SK-N-SH (cell line): Measurements from ENCODE around the gene SLC16A12. TPM values are rescaled to one million over a fixed set of nuclear protein-coding genes. Genes with fewer than 3 reads are reported as not detected.

Experiments
- CTCF ChIA-PET: fragments of 300-600, 350-600 bp; formaldehyde crosslinking; extraction: SDS; loops from one replicate; lab custom pipeline; 2021; lab: Yijun Ruan, JAX
- POLR2A ChIA-PET: fragments of 350-600 bp; sonication (Branson Sonifier 250); formaldehyde crosslinking; extraction: SDS; loops from one replicate; lab custom pipeline; 2020; ENCODE audit warnings: antibody characterized with exemption, inconsistent platforms; lab: Yijun Ruan, JAX
- DNase-seq: peaks from one replicate; pipeline ENCODE4 v3.0.0; 2012
- H2AFZ ChIP-seq: fragments of 200-600 bp; sonication (generic); 2 replicates; pipeline ENCODE4 v1.8.1; 2016; ENCODE audit warnings: antibody characterized with exemption, mild to moderate bottlenecking, low read depth
- H3F3A ChIP-seq: fragments of 200-600 bp; sonication (generic); replicated peaks from 2 replicates; pipeline ENCODE3; 2016; ENCODE audit warnings: antibody characterized with exemption, mild to moderate bottlenecking; ENCODE audit not compliant: insufficient read depth
- H3K27ac ChIP-seq, 2 experiments: fragments of 200-500 bp in 1 of 2; fragments of 200-600 bp in 1 of 2; sonication (Bioruptor generic) in 1 of 2; sonication (generic), shearing (Covaris generic) in 1 of 2; 2 replicates each; pipeline versions ENCODE4 v1.5.1 to v1.6.1; 2014 to 2016; ENCODE audit warnings: low read depth in 2 of 2, inconsistent platforms in 1 of 2, low read length in 1 of 2, mild to moderate bottlenecking in 1 of 2, mixed read lengths in 1 of 2
- H3K27me3 ChIP-seq: fragments of 200-600 bp; sonication (generic), shearing (Covaris generic); 2 replicates; pipeline ENCODE4 v1.6.1; 2016; ENCODE audit warnings: mixed run types; ENCODE audit not compliant: insufficient read depth
- H3K36me3 ChIP-seq, 2 experiments: fragments of 200-500 bp in 1 of 2; fragments of 200-600 bp in 1 of 2; sonication (Bioruptor generic) in 1 of 2; sonication (generic) in 1 of 2; replicated peaks in 1 of 2; 2 replicates each; pipeline versions ENCODE3 to v1.5.1; 2014 to 2016; ENCODE audit warnings: low read length in 1 of 2, mild to moderate bottlenecking in 1 of 2; ENCODE audit not compliant: insufficient read depth in 2 of 2, control insufficient read depth in 1 of 2
- H3K4me1 ChIP-seq, 2 experiments: fragments of 200-500 bp in 1 of 2; fragments of 200-600 bp in 1 of 2; sonication (Bioruptor generic) in 1 of 2; sonication (generic), shearing (Covaris generic) in 1 of 2; 2 replicates each; pipeline versions ENCODE4 v1.5.1 to v1.6.1; 2014 to 2016; ENCODE audit warnings: low read depth in 1 of 2, low read length in 1 of 2, mixed run types in 1 of 2; ENCODE audit not compliant: insufficient read depth in 2 of 2, control insufficient read depth in 1 of 2
- H3K4me2 ChIP-seq: fragments of 200-600 bp; sonication (generic), shearing (Covaris generic); 2 replicates; pipeline ENCODE4 v1.6.1; 2017; ENCODE audit warnings: mixed run types
- H3K4me3 ChIP-seq, 2 experiments: fragments of 200-500 bp in 1 of 2; fragments of 200-600 bp in 1 of 2; sonication (Bioruptor generic) in 1 of 2; sonication (generic), shearing (Covaris generic) in 1 of 2; 2 replicates each; pipeline versions ENCODE4 v1.5.1 to v1.8.1; 2014 to 2016; ENCODE audit warnings: low read depth in 2 of 2, inconsistent platforms in 1 of 2, low read length in 1 of 2, mild to moderate bottlenecking in 1 of 2, mixed read lengths in 1 of 2, moderate library complexity in 1 of 2
- H3K79me2 ChIP-seq: fragments of 200-600 bp; sonication (generic); 2 replicates; pipeline ENCODE4 v1.8.1; 2017; ENCODE audit warnings: mild to moderate bottlenecking; ENCODE audit not compliant: insufficient read depth
- H3K9ac ChIP-seq: fragments of 200-600 bp; sonication (generic); 2 replicates; pipeline ENCODE4 v1.6.1; 2017; ENCODE audit warnings: mixed run types
- H3K9me2 ChIP-seq: fragments of 200-600 bp; sonication (generic); 2 replicates; pipeline ENCODE4 v1.6.1; 2017; ENCODE audit warnings: mixed run types
- H3K9me3 ChIP-seq: fragments of 200-600 bp; sonication (generic); 2 replicates; pipeline ENCODE4 v1.6.1; 2017; ENCODE audit warnings: mixed run types, mild to moderate bottlenecking, moderate library complexity
- H4K20me1 ChIP-seq: fragments of 200-600 bp; sonication (generic); 2 replicates; pipeline ENCODE4 v1.6.1; 2017; ENCODE audit warnings: mild to moderate bottlenecking, mixed run types; ENCODE audit not compliant: insufficient read depth
- ELF1 ChIP-seq: IDR thresholded peaks from 2 replicates; pipeline ENCODE4 v1.4.0; 2012
- EP300 ChIP-seq, 2 experiments: IDR thresholded peaks; 2 replicates each; pipeline versions ENCODE4 v1.4.0 to v1.6.1; 2012; ENCODE audit warnings: borderline replicate concordance in 1 of 2, low read depth in 1 of 2, low read length in 1 of 2
- EZH2phosphoT487 ChIP-seq: fragments of 200-600 bp; sonication (generic); IDR thresholded peaks from 2 replicates; pipeline ENCODE4 v1.6.1; 2017; ENCODE audit warnings: low read depth, mixed run types, mild to moderate bottlenecking, antibody characterized with exemption, moderate library complexity, borderline replicate concordance
- FOXJ3 ChIP-seq: sonication (generic); formaldehyde crosslinking; IDR thresholded peaks from 2 replicates; pipeline ENCODE4 v1.5.1; 2020; ENCODE audit warnings: mild to moderate bottlenecking, missing genetic modification reagents
- MXI1 ChIP-seq: IDR thresholded peaks from 2 replicates; pipeline ENCODE4 v1.6.1; 2012; ENCODE audit warnings: mild to moderate bottlenecking, low read depth, low read length, improper control_type of control experiment
- RCOR1 ChIP-seq: fragments of 150-350 bp; IDR thresholded peaks from 2 replicates; pipeline ENCODE4 v1.6.1; 2017; ENCODE audit warnings: antibody characterized with exemption, low read length
- RFX5 ChIP-seq: IDR thresholded peaks from 2 replicates; pipeline ENCODE4 v1.6.1; 2012; ENCODE audit warnings: mild to moderate bottlenecking, improper control_type of control experiment, low read length
- SIN3A ChIP-seq: IDR thresholded peaks from 2 replicates; pipeline ENCODE4 v1.6.1; 2012; ENCODE audit warnings: low read depth, mild to moderate bottlenecking, low read length, moderate library complexity, borderline replicate concordance
- WGBS: methylation state at CpG from one replicate; pipeline ENCODE4 v1.1.6; 2017; ENCODE audit warnings: low lambda C conversion rate; 5-methylcytosine and 5-hydroxymethylcytosine counted together
- polyA plus RNA-seq, 3 experiments: library from polyadenylated mRNA; depleted of rRNA; stranded (reverse); fragments of >200 nt; gene quantifications; 2 replicates each; pipeline ENCODE4 v1.2.3, GENCODE V29; 2012
- TF ChIP-seq, protein P1 (sequence below): IDR thresholded peaks from 2 replicates; pipeline ENCODE4 v1.6.1; 2012; ENCODE audit warnings: mild to moderate bottlenecking, low read depth, low read length, moderate library complexity

The SLC16A12 gene
- polyA plus RNA-seq, 1 of the 3 experiments (the other 2 are of a cell fraction), result 0.13 TPM

GRCh38 chr10:89478085-89478738 is 57.2 kb downstream of the SLC16A12 start:
- Histone ChIP-seq H3K27ac (peak overlapping the region in 1 of 2 experiments; percentile 68; a peak in 2 of 4 replicates), H4K20me1 (no peaks in the 10 kb centered on the region), H3K9ac (no peak overlapping the region), H3K4me2 (peak overlapping the region; percentile 1; the same call in 1 of the 2 replicates), H3K9me2 (no peaks in the 10 kb centered on the region), H3K9me3 (no peaks in the 10 kb centered on the region), H3F3A (peaks cover 17% of the 10 kb centered on the region), H3K36me3 (no peaks in the 10 kb centered on the region), H3K4me1 (peaks cover 0 to 47% of the 10 kb centered on the region in 2 experiments; a peak in 2 of 4 replicates), H3K27me3 (no peaks in the 10 kb centered on the region), H3K79me2 (no peaks in the 10 kb centered on the region), H3K4me3 (no peak overlapping the region), H2AFZ (no peak overlapping the region; the same call in 1 of the 2 replicates)
- 94% methylated on average over 4 of the region's 4 CpGs for WGBS
- CTCF ChIA-PET, result interaction anchor here (3.7 kb wide), 1 partner anchor 11 kb away, joined by 20 read pairs; no protein-coding TSS in a partner anchor
- TF ChIP-seq FOXJ3 (CRISPR knock-in tag), result no peak
- POLR2A ChIA-PET, result interaction anchor here (1.1 kb wide), 1 partner anchor 259 kb away, joined by 3 read pairs; no protein-coding TSS in a partner anchor
- no peak for DNase-seq

DNA sequence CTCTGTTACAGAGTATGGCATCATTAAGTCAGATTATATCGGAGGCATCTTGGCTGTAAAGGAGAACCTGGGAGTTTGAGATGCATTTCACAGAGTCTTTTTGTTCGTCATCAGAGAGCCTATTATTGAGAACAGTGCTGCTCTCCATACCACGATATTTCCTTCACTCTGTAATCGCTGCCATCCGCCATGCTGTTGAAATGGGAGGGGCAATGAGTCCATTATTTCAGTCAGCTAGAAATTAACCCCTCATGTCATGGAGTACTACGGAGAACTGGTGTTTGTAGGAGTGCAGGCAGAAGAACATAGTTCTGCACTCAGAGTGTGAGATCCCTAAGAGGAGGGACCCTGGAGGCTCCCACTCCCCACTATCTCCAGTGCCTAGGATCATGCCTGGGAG is 59.2 kb downstream of the SLC16A12 start:
- Histone ChIP-seq H3K9me3 (no peaks in the 10 kb centered on the region), H3F3A (peaks cover 11% of the 10 kb centered on the region), H3K79me2 (no peaks in the 10 kb centered on the region), H3K4me2 (no peak overlapping the region), H4K20me1 (no peaks in the 10 kb centered on the region), H3K9me2 (no peaks in the 10 kb centered on the region), H3K4me3 (no peak overlapping the region), H3K27ac (no peak overlapping the region), H3K4me1 (peaks cover 0 to 37% of the 10 kb centered on the region in 2 experiments; a peak in 2 of 4 replicates), H3K36me3 (no peaks in the 10 kb centered on the region), H3K27me3 (no peaks in the 10 kb centered on the region), H2AFZ (no peak overlapping the region), H3K9ac (no peak overlapping the region)
- CTCF ChIA-PET, result no interaction called here
- no peak for DNase-seq
- 93% methylated on average over 6 of the region's 6 CpGs for WGBS
- TF ChIP-seq, protein P1, sequence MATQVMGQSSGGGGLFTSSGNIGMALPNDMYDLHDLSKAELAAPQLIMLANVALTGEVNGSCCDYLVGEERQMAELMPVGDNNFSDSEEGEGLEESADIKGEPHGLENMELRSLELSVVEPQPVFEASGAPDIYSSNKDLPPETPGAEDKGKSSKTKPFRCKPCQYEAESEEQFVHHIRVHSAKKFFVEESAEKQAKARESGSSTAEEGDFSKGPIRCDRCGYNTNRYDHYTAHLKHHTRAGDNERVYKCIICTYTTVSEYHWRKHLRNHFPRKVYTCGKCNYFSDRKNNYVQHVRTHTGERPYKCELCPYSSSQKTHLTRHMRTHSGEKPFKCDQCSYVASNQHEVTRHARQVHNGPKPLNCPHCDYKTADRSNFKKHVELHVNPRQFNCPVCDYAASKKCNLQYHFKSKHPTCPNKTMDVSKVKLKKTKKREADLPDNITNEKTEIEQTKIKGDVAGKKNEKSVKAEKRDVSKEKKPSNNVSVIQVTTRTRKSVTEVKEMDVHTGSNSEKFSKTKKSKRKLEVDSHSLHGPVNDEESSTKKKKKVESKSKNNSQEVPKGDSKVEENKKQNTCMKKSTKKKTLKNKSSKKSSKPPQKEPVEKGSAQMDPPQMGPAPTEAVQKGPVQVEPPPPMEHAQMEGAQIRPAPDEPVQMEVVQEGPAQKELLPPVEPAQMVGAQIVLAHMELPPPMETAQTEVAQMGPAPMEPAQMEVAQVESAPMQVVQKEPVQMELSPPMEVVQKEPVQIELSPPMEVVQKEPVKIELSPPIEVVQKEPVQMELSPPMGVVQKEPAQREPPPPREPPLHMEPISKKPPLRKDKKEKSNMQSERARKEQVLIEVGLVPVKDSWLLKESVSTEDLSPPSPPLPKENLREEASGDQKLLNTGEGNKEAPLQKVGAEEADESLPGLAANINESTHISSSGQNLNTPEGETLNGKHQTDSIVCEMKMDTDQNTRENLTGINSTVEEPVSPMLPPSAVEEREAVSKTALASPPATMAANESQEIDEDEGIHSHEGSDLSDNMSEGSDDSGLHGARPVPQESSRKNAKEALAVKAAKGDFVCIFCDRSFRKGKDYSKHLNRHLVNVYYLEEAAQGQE, result no peak
- no peak for TF ChIP-seq MXI1
- TF ChIP-seq ELF1, result no peak
- TF ChIP-seq EP300 (IDR thresholded peaks at IDR 0.05; ENCODE audit: borderline replicate concordance in 1 of 2, low read depth in 1 of 2, low read length in 1 of 2), result no peak
- no peak for TF ChIP-seq SIN3A
- no peak for TF ChIP-seq RCOR1
- no peak for TF ChIP-seq EZH2phosphoT487
- no peak for TF ChIP-seq RFX5
- POLR2A ChIA-PET, result no interaction called here
